Neutrophil (primary cell): ENCODE measurements around the gene ATG5.

Experiments
- H3K27ac ChIP-seq: fragments of 200-600 bp; sonication (generic); 2 replicates; pipeline ENCODE4 v1.5.1; 2016; ENCODE audit warnings: mild to moderate bottlenecking, moderate library complexity
- H3K27me3 ChIP-seq: fragments of 200-600 bp; sonication (generic); 2 replicates; pipeline ENCODE4 v1.6.0; 2016; ENCODE audit warnings: mild to moderate bottlenecking
- H3K36me3 ChIP-seq: fragments of 200-600 bp; sonication (generic); 2 replicates; pipeline ENCODE4 v1.5.1; 2017
- H3K4me1 ChIP-seq, 2 experiments: fragments of 200-600 bp in 1 of 2; sonication (generic) in 1 of 2; 1 replicate in 1 of 2; 2 replicates in 1 of 2; pipeline versions ENCODE4 v1.5.1 to v1.6.1; 2013 to 2016; ENCODE audit warnings: low read depth in 1 of 2, low read length in 1 of 2, mild to moderate bottlenecking in 1 of 2, moderate library complexity in 1 of 2; ENCODE audit not compliant: control insufficient read depth in 1 of 2, insufficient read depth in 1 of 2
- H3K4me3 ChIP-seq, 2 experiments: fragments of 200-600 bp in 1 of 2; sonication (generic) in 1 of 2; 1 replicate in 1 of 2; 2 replicates in 1 of 2; pipeline ENCODE4 v1.5.1; 2013 to 2016; ENCODE audit warnings: low read depth in 1 of 2, low read length in 1 of 2, mild to moderate bottlenecking in 1 of 2, moderate library complexity in 1 of 2
- H3K9me3 ChIP-seq: fragments of 200-600 bp; sonication (generic); 2 replicates; pipeline ENCODE4 v1.5.1; 2016
- TF ChIP-seq, protein P1 (sequence below): fragments of 200-600 bp; sonication (generic); IDR thresholded peaks from 2 replicates; pipeline ENCODE4 v1.5.1; 2016; ENCODE audit warnings: antibody characterized with exemption

Gene ATG5

GRCh38 chr6:106142876-106143431 is 182.6 kb downstream of the ATG5 start:
- Histone ChIP-seq H3K4me1 (no peaks in the 10 kb centered on the region), H3K27ac (no peak overlapping the region), H3K9me3 (no peaks in the 10 kb centered on the region), H3K27me3 (no peaks in the 10 kb centered on the region), H3K4me3 (no peak overlapping the region), H3K36me3 (no peaks in the 10 kb centered on the region)
- TF ChIP-seq, protein P1, sequence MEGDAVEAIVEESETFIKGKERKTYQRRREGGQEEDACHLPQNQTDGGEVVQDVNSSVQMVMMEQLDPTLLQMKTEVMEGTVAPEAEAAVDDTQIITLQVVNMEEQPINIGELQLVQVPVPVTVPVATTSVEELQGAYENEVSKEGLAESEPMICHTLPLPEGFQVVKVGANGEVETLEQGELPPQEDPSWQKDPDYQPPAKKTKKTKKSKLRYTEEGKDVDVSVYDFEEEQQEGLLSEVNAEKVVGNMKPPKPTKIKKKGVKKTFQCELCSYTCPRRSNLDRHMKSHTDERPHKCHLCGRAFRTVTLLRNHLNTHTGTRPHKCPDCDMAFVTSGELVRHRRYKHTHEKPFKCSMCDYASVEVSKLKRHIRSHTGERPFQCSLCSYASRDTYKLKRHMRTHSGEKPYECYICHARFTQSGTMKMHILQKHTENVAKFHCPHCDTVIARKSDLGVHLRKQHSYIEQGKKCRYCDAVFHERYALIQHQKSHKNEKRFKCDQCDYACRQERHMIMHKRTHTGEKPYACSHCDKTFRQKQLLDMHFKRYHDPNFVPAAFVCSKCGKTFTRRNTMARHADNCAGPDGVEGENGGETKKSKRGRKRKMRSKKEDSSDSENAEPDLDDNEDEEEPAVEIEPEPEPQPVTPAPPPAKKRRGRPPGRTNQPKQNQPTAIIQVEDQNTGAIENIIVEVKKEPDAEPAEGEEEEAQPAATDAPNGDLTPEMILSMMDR = no peak

DNA sequence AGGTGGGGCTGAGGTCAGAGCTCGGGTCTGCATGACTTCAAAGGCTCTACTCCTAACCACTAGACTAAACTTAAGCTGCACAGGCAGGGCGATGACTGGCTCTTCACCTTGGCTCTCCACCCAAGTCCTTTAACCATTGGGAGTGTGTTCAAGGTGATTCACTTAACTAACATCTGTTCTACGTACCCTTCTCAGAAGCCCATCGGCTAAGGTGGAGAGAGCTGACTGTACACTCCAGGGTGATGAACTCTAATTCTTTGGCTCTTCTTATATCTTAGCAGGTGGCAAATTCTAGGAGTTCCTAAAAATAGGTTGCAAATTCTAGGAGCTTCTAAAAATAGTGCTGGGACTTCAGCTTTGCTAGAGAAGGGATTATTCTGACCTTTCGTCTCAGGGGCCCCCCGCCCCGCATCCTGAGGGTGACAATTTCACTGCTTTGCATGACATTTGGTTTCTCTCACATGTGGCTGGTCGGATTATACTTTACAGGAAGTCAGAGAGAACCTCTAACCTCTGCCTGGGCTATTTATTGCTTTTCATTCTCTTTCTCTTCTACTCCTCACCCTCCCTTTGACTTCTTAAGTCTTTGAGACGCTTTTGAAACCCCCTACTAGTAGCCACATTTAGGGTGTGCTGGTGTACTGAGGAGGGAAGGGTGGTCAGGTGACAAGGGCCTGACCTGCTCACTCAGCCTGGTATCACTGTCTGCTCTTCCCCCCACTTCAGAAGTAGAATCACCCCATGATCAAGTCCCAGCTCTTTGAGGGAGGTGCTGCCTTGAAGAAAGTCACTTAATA is 183.9 kb downstream of the ATG5 start:
- TF ChIP-seq, protein P1 = no peak
- no peaks in the 10 kb centered on the region for H3K4me1 ChIP-seq
- no peak overlapping the region for H3K4me3 ChIP-seq

GRCh38 chr6:106138151-106138550 is 187.4 kb downstream of the ATG5 start:
- H3K4me3 ChIP-seq = no peak overlapping the region

More for the DNA sequence above, 183.9 kb downstream of the ATG5 start:
- no peaks in the 10 kb centered on the region for H3K36me3 ChIP-seq
- no peaks in the 10 kb centered on the region for H3K9me3 ChIP-seq
- no peaks in the 10 kb centered on the region for H3K27me3 ChIP-seq
- H3K27ac ChIP-seq = no peak overlapping the region

DNA sequence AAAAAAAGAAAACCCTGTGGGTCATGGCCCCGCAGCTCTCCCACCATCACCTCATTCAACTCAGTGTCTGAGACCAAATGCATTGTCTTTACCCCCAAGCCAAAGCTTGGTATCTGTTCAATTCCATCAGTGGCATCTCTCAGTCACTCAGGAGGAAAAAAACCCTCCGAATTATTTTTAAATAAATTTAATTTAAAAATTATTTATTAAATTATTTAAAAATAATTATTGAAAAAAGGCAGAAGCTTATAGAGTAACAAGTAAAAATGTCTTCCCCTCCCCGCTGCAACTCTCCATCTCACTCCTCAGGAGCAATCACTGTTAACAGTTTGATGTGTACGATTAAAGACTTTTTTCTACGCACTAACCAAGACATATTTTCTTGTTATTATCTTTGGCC is 188.7 kb downstream of the ATG5 start:
- Histone ChIP-seq H3K9me3 (no peaks in the 10 kb centered on the region), H3K4me3 (no peak overlapping the region), H3K27me3 (no peaks in the 10 kb centered on the region), H3K27ac (no peak overlapping the region), H3K4me1 (no peaks in the 10 kb centered on the region), H3K36me3 (no peaks in the 10 kb centered on the region)
- TF ChIP-seq, protein P1 = no peak

More at GRCh38 chr6:106138151-106138550, 187.4 kb downstream of the ATG5 start:
- no peaks in the 10 kb centered on the region for H3K9me3 ChIP-seq
- H3K4me1 ChIP-seq = no peaks in the 10 kb centered on the region
- H3K36me3 ChIP-seq = no peaks in the 10 kb centered on the region
- no peaks in the 10 kb centered on the region for H3K27me3 ChIP-seq
- TF ChIP-seq, protein P1 = no peak
- H3K27ac ChIP-seq = no peak overlapping the region

- Histone ChIP-seq H3K9me3 (no peaks in the 10 kb centered on the region), H3K4me1 (no peaks in the 10 kb centered on the region), H3K27ac (no peak overlapping the region), H3K36me3 (no peaks in the 10 kb centered on the region), H3K27me3 (no peaks in the 10 kb centered on the region), H3K4me3 (no peak overlapping the region)
- TF ChIP-seq, protein P1 = no peak
These were observed 189.5 kb downstream of the ATG5 start for GRCh38 chr6:106135911-106136571.
